ENCODE results near the gene TNRC6C. TPM values are rescaled to one million over a fixed set of nuclear protein-coding genes. Genes with fewer than 3 reads are reported as not detected.

Gene TNRC6C
- polyA plus RNA-seq, 1 donor (not counting 4 experiments of a cell fraction or from before 2014, with no cell fraction given), result 0.34 TPM

DNA sequence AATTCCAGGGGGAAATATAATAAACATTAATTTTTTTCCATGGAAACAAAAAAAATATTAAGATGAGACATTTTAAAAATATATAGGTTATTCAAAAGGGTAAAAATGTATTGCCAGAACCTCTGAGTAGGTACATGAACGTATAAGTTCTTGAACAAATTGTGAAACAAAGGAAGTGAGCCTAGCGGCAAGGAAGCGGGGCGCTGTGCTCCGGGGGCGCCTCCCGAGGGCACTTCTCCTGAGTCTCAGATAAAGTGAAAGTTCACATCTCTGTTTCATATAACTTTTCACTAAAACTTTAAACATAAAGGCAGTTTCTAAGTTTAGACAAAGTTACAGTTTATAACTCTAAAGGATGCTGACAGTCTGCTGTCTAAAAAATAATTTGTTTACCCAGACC is 52.3 kb downstream of the TNRC6C start:
- H3K79me2 ChIP-seq (ENCODE audit: control insufficient read depth, insufficient read depth, low read length), result no peaks in the 10 kb centered on the region
- dilution Hi-C loops (cut with MboI; ENCODE audit: extremely low pct_ligation_motif_present, low sequenced_read_pairs), result no loop called here

DNA sequence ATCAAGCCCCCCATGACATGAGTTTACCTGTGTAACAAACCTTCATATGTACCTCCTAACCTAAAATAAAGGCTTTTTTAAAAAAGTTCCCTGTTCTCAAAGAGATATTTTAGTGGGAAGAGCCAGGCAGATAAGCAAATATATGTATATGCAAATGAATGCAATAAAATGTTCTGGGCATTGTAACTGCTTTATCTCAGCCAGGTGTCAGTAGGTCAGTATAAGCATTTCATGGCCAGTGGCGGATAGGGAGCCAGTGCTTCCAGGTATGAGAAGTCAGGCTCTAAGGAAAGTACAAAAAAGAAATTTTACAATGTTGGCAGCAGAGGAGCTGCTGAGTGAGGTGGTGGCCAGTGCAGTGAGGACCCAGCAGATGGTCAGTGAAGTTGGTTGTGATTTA is 53.9 kb downstream of the TNRC6C start:
- Histone ChIP-seq H4K20me1 (ENCODE audit: control insufficient read depth, extremely low read depth, insufficient read depth, low read length) (no peaks in the 10 kb centered on the region), H3K36me3 (ENCODE audit: control insufficient read depth in 2 of 2, extremely low read depth in 1 of 2, insufficient read depth in 2 of 2, low read length in 2 of 2) (no peaks in the 10 kb centered on the region), H2AFZ (ENCODE audit: control insufficient read depth, low read length) (no peak overlapping the region), H3K9ac (ENCODE audit: control insufficient read depth, extremely low read depth, insufficient read depth, low read length) (no peak overlapping the region), H3K9me3 (ENCODE audit: control insufficient read depth, low read depth, low read length) (no peaks in the 10 kb centered on the region), H3K27ac (ENCODE audit: control insufficient read depth, insufficient read depth, low read length) (no peak overlapping the region), H3K27me3 (ENCODE audit: control insufficient read depth, extremely low read depth, insufficient read depth, low read length) (no peaks in the 10 kb centered on the region), H3K9me1 (ENCODE audit: control insufficient read depth, extremely low read depth, insufficient read depth, low read length) (no peaks in the 10 kb centered on the region), H3K79me2 (ENCODE audit: control insufficient read depth, insufficient read depth, low read length) (no peaks in the 10 kb centered on the region), H3K4me3 (ENCODE audit: control insufficient read depth in 2 of 3, extremely low read depth in 1 of 3, insufficient read depth in 2 of 3, low read depth in 1 of 3, low read length in 3 of 3) (no peak overlapping the region), H3K4me1 (ENCODE audit: control insufficient read depth, extremely low read depth, insufficient read depth, low read length) (no peaks in the 10 kb centered on the region), H3K4me2 (ENCODE audit: control insufficient read depth, extremely low read depth, insufficient read depth, low read depth, low read length) (no peak overlapping the region)
- FAIRE-seq (no peak), DNase-seq (ENCODE audit: low read depth, low spot score) (no peak)
- TF ChIP-seq CTCF (optimal IDR thresholded peaks at IDR 0.05 in 1 of 3, IDR thresholded peaks at IDR 0.05 in 1 of 3, conservative IDR thresholded peaks at IDR 0.05 in 1 of 3; ENCODE audit: extremely low read depth in 1 of 3, insufficient read depth in 2 of 3, low read length in 3 of 3) (no peak), EZH2 (IDR thresholded peaks at IDR 0.05; ENCODE audit: low read length) (no peak)
- dilution Hi-C loops (cut with MboI; ENCODE audit: extremely low pct_ligation_motif_present, low sequenced_read_pairs), result no loop called here

More for the DNA sequence above, 52.3 kb downstream of the TNRC6C start:
- DNase-seq (ENCODE audit: low read depth, low spot score) (no peak), FAIRE-seq (no peak)
- H3K36me3 ChIP-seq (ENCODE audit: control insufficient read depth in 2 of 2, extremely low read depth in 1 of 2, insufficient read depth in 2 of 2, low read length in 2 of 2), result no peaks in the 10 kb centered on the region
- no peaks in the 10 kb centered on the region for H4K20me1 ChIP-seq (ENCODE audit: control insufficient read depth, extremely low read depth, insufficient read depth, low read length)
- H3K27me3 ChIP-seq (ENCODE audit: control insufficient read depth, extremely low read depth, insufficient read depth, low read length), result no peaks in the 10 kb centered on the region
- H3K27ac ChIP-seq (ENCODE audit: control insufficient read depth, insufficient read depth, low read length), result no peak overlapping the region
- H3K4me1 ChIP-seq (ENCODE audit: control insufficient read depth, extremely low read depth, insufficient read depth, low read length), result no peaks in the 10 kb centered on the region
- H3K4me3 ChIP-seq (ENCODE audit: control insufficient read depth in 2 of 3, extremely low read depth in 1 of 3, insufficient read depth in 2 of 3, low read depth in 1 of 3, low read length in 3 of 3), result no peak overlapping the region
- H2AFZ ChIP-seq (ENCODE audit: control insufficient read depth, low read length), result no peak overlapping the region
- no peaks in the 10 kb centered on the region for H3K9me3 ChIP-seq (ENCODE audit: control insufficient read depth, low read depth, low read length)
- H3K9me1 ChIP-seq (ENCODE audit: control insufficient read depth, extremely low read depth, insufficient read depth, low read length), result no peaks in the 10 kb centered on the region
- H3K4me2 ChIP-seq (ENCODE audit: control insufficient read depth, extremely low read depth, insufficient read depth, low read depth, low read length), result no peak overlapping the region
- TF ChIP-seq CTCF (optimal IDR thresholded peaks at IDR 0.05 in 1 of 3, IDR thresholded peaks at IDR 0.05 in 1 of 3, conservative IDR thresholded peaks at IDR 0.05 in 1 of 3; ENCODE audit: extremely low read depth in 1 of 3, insufficient read depth in 2 of 3, low read length in 3 of 3) (no peak), EZH2 (IDR thresholded peaks at IDR 0.05; ENCODE audit: low read length) (no peak)
- H3K9ac ChIP-seq (ENCODE audit: control insufficient read depth, extremely low read depth, insufficient read depth, low read length), result no peak overlapping the region

Data from keratinocyte (primary cell).